RWPE2 (cell line): ENCODE results near the gene CEP89.

Source experiments
- ATAC-seq: fragments of 200-7000 bp; cut with Tn5 transposase; 3 replicates; pipeline ENCODE4 v1.9.1; 2021; ENCODE audit warnings: low read depth
- DNase-seq: peaks from one replicate; pipeline ENCODE4 v3.0.0-alpha.2; 2020; ENCODE audit warnings: low spot score
- H3K27ac ChIP-seq: fragments of 450-650 bp; 2 replicates; pipeline ENCODE4 v1.5.1; 2017; ENCODE audit warnings: mild to moderate bottlenecking; ENCODE audit not compliant: poor library complexity, severe bottlenecking
- H3K27me3 ChIP-seq: fragments of 250-450 bp; sonication (Bioruptor Pico); 2 replicates; pipeline ENCODE4 v1.5.1; 2021; ENCODE audit warnings: mild to moderate bottlenecking, moderate library complexity; ENCODE audit not compliant: insufficient read depth, poor library complexity, severe bottlenecking
- H3K36me3 ChIP-seq: fragments of 250-450 bp; sonication (Bioruptor Pico); 2 replicates; pipeline ENCODE4 v1.5.1; 2020; ENCODE audit warnings: low read depth, mild to moderate bottlenecking, moderate library complexity
- H3K4me1 ChIP-seq: fragments of 250-450 bp; sonication (Bioruptor Pico); 2 replicates; pipeline ENCODE4 v1.5.1; 2021; ENCODE audit warnings: mild to moderate bottlenecking, moderate library complexity; ENCODE audit not compliant: insufficient read depth, poor library complexity, severe bottlenecking
- H3K4me3 ChIP-seq: fragments of 250-450 bp; sonication (Bioruptor Pico); 2 replicates; pipeline ENCODE4 v1.5.1; 2021; ENCODE audit warnings: mild to moderate bottlenecking, moderate library complexity; ENCODE audit not compliant: severe bottlenecking
- H3K9me3 ChIP-seq: fragments of 250-450 bp; sonication (Bioruptor Pico); 2 replicates; pipeline ENCODE4 v1.5.1; 2021; ENCODE audit warnings: mild to moderate bottlenecking, moderate library complexity; ENCODE audit not compliant: severe bottlenecking
- TF ChIP-seq, protein P1 (sequence below): fragments of 450-650 bp; IDR thresholded peaks from one replicate; pipeline ENCODE4 v1.5.1; 2017; ENCODE audit warnings: mild to moderate bottlenecking, moderate library complexity; ENCODE audit not compliant: poor library complexity, severe bottlenecking

The CEP89 gene

DNA sequence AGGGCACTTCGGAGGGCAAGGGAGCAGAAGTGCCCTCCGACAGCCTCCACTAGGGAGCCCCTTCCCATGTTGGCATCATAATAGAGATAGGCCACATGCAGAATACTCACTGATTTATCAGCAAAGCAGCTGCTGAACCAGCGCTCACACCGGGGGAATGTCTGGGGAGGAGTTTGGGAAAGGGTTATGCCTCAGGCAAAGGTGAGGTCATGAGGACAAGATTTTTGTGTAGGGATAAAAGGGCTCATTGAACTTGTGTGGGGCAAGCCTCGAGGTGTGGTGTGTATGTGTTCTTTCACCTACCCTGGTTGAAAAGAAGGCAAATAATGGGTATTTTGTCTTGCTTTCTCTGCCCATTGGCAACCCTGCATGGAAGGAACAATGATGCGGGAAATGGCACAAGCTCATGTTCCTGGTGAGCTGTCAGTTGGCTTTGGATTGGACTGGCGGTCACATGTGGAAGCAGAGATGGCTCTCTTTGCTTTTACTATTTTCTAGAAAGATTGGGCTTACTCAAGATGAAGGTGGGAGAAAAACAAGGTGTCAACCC is 63.0 kb downstream of the CEP89 start:
- Histone ChIP-seq H3K36me3 (peaks cover 12% of the 10 kb centered on the region), H3K4me3 (no peak overlapping the region), H3K27me3 (no peaks in the 10 kb centered on the region), H3K27ac (no peak overlapping the region), H3K9me3 (peaks cover 2% of the 10 kb centered on the region), H3K4me1 (no peaks in the 10 kb centered on the region)
- ATAC-seq (no peak), DNase-seq (no peak)
- TF ChIP-seq, protein P1, sequence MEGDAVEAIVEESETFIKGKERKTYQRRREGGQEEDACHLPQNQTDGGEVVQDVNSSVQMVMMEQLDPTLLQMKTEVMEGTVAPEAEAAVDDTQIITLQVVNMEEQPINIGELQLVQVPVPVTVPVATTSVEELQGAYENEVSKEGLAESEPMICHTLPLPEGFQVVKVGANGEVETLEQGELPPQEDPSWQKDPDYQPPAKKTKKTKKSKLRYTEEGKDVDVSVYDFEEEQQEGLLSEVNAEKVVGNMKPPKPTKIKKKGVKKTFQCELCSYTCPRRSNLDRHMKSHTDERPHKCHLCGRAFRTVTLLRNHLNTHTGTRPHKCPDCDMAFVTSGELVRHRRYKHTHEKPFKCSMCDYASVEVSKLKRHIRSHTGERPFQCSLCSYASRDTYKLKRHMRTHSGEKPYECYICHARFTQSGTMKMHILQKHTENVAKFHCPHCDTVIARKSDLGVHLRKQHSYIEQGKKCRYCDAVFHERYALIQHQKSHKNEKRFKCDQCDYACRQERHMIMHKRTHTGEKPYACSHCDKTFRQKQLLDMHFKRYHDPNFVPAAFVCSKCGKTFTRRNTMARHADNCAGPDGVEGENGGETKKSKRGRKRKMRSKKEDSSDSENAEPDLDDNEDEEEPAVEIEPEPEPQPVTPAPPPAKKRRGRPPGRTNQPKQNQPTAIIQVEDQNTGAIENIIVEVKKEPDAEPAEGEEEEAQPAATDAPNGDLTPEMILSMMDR = no peak

DNA sequence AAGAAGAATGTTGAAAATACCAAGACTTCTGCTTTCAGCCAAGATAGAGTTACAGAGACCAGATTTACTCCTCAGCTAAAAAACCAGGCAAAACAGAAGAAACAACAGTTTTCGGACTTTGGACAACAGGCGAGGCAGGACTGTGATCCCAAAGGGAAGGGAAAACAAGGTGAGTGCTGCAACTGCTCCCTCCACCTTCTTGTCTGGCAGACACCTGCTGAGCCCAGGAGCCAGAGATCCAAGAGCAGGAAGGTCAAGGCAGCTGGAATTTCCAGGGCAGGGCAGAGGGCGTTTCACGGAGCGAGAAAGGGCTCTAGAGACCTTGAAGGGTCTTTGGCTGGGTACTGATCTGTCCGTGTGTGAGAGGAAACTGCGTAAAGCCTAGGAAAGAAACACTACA is 69.3 kb downstream of the CEP89 start:
- TF ChIP-seq, protein P1 = no peak
- Histone ChIP-seq H3K36me3 (peaks cover 16% of the 10 kb centered on the region), H3K27ac (no peak overlapping the region), H3K9me3 (peaks cover 2% of the 10 kb centered on the region), H3K4me3 (no peak overlapping the region), H3K27me3 (no peaks in the 10 kb centered on the region), H3K4me1 (no peaks in the 10 kb centered on the region)
- no peak for DNase-seq
- no peak for ATAC-seq

DNA sequence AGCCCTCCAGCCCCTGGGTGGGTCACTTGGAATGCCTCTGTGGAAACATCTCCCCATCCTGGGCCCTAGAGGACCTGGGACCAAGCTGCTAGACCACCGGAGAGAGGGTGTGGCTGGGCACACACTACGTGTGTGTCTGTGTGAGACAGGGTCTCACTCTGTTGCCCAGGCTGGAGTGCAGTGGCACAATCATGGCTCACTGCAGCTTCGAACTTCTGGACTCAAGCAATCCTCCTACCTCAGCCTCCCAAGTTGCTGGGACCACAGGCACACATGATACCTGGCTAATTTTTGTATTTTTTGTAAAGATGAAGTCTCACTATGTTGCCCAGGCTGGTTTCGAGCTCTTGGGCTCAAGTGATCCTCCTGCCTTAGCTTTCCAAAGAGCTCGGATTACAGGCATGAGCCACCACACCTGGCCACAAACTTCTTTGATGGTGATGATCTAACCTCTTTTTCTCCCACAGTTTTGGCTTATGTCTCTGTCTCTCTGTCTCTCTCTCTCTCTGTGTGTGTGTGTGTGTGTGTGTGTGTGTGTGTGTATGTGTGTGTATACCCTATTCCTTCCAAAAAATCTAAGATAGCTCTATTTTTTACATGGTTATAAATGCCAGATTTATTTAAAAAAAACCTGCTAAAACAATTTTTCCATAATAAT is 70.1 kb downstream of the CEP89 start:
- no peaks in the 10 kb centered on the region for H3K4me1 ChIP-seq
- no peaks in the 10 kb centered on the region for H3K27me3 ChIP-seq
- no peak for ATAC-seq
- H3K9me3 ChIP-seq = peaks cover 2% of the 10 kb centered on the region
- TF ChIP-seq, protein P1 = no peak
- H3K4me3 ChIP-seq = no peak overlapping the region
- peaks cover 16% of the 10 kb centered on the region for H3K36me3 ChIP-seq
- H3K27ac ChIP-seq = no peak overlapping the region
- no peak for DNase-seq

DNA sequence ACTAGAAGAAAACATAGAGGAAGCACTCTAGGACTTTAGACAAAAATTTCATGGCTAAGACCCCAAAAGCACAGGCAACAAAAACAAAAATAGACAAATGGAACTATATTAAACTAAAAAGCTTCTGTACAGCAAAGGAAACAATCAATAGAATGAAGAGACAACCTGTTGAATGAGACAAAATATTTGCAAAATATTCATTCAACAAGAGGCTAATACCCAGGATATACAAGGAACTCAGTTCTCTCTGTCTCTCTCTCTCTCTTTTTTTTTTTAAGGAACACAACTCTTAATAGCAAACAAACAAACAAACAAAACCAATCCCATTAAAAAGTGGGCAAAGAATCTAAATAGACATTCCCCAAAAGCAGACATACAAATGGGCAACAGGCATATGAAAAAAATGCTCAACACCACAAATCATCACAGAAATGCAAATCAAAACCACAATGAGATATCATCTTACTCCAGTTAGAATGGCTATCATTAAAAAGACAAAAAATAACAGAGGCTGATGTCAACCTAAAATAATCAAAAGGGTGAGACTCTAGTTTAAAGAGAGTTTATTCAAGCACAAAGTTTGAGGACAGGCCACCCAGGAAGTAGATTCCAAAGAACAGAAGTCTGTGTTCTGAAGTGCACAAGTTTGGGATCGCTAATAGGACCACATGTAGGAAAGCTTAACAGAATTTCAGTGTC is 75.1 kb downstream of the CEP89 start:
- H3K4me1 ChIP-seq = no peaks in the 10 kb centered on the region
- H3K9me3 ChIP-seq = peaks cover 3% of the 10 kb centered on the region
- DNase-seq (no peak), ATAC-seq (no peak)
- H3K36me3 ChIP-seq = peaks cover 22% of the 10 kb centered on the region
- H3K27me3 ChIP-seq = no peaks in the 10 kb centered on the region
- no peak overlapping the region for H3K27ac ChIP-seq
- TF ChIP-seq, protein P1 = no peak
- H3K4me3 ChIP-seq = no peak overlapping the region

DNA sequence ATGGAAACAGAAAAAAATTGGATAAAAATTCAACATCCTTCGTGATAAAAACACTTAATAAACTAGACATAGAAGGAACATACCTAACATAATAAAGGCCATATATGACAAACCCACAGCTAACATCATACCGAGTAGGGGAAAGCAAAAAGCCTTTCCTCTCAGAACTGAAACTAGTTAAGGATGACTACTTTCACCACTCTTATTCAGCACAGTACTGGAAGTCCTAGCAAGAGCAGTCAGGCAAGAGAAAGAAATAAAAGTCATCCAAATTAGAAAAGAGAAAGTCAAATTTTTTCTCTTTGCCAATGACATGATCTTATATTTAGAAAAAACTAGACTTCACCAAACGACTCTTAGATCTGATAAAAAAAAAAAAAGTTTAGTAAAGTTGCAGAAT is 76.4 kb downstream of the CEP89 start:
- peaks cover 4% of the 10 kb centered on the region for H3K9me3 ChIP-seq
- peaks cover 20% of the 10 kb centered on the region for H3K36me3 ChIP-seq
- no peaks in the 10 kb centered on the region for H3K4me1 ChIP-seq
- no peak overlapping the region for H3K27ac ChIP-seq
- no peak overlapping the region for H3K4me3 ChIP-seq
- TF ChIP-seq, protein P1 = no peak
- H3K27me3 ChIP-seq = no peaks in the 10 kb centered on the region
- DNase-seq (no peak), ATAC-seq (no peak)
